Neural cell (in vitro differentiated cells): ENCODE measurements around the gene SEL1L2. TPM values are rescaled to one million over a fixed set of nuclear protein-coding genes. Genes with fewer than 3 reads are reported as not detected.

ENCODE experiments used
- polyA plus RNA-seq: library from polyadenylated mRNA; depleted of rRNA; stranded (reverse); fragments of >200 nt; gene quantifications from 2 replicates; pipeline ENCODE4 v1.2.3, GENCODE V29; 2014
- small RNA-seq, 3 experiments: library from RNA; depleted of rRNA; stranded (forward); fragments of <200 nt; gene quantifications; one replicate each; pipeline ENCODE3, GENCODE V24; 2012

SEL1L2 gene
- polyA plus RNA-seq, 1 donor from 2014 or later, result not detected

Small RNAs within 50 kb of the gene (small RNA-seq; reads per million reads assigned to genes)
- gene RNU6-278P (0 reads per million in 3 experiments), gene RPS3P1 (0 reads per million in 3 experiments)

Other genes with a start within 250 kb of the SEL1L2 start
- 6.4 and 10.0 TPM in 2 replicates for gene ESF1, start 205.7 kb downstream of the SEL1L2 start, polyA plus RNA-seq
- 65.8 and 103 TPM in 2 replicates for gene NDUFAF5, start 205.6 kb downstream of the SEL1L2 start, polyA plus RNA-seq
- gene MACROD2, start 4.9 kb upstream of the SEL1L2 start, polyA plus RNA-seq, result 20.5 and 23.2 TPM in 2 replicates